Neural progenitor cell (in vitro differentiated cells): ENCODE results near the gene TMEM50B. TPM values are rescaled to one million over a fixed set of nuclear protein-coding genes. Genes with fewer than 3 reads are reported as not detected.
A peak's percentile ranks its signal among the peaks of the same experiment; 100 is the strongest.

ENCODE experiments used
- DNase-seq: peaks from one replicate; pipeline ENCODE4 v3.0.0-alpha.2; 2016; ENCODE audit warnings: low spot score
- H2AFZ ChIP-seq: fragments of 200-600 bp; sonication (generic); replicated peaks from 2 replicates; pipeline ENCODE4 v1.6.1; 2016; ENCODE audit warnings: antibody characterized with exemption
- H3F3A ChIP-seq: fragments of 200-600 bp; sonication (generic); 2 replicates; pipeline ENCODE4 v1.6.1; 2016; ENCODE audit warnings: antibody characterized with exemption, low read depth
- H3K27ac ChIP-seq: fragments of 200-600 bp; sonication (generic); 2 replicates; pipeline ENCODE4 v1.5.1; 2016; ENCODE audit warnings: mild to moderate bottlenecking
- H3K27me3 ChIP-seq: fragments of 200-600 bp; sonication (generic); 2 replicates; pipeline ENCODE4 v1.6.1; 2016; ENCODE audit warnings: mild to moderate bottlenecking, moderate library complexity
- H3K36me3 ChIP-seq: fragments of 200-600 bp; sonication (generic); 2 replicates; pipeline ENCODE4 v1.5.1; 2016
- H3K4me1 ChIP-seq: fragments of 200-600 bp; sonication (generic); 2 replicates; pipeline ENCODE4 v1.6.1; 2016; ENCODE audit warnings: mixed run types
- H3K4me2 ChIP-seq: fragments of 200-600 bp; sonication (generic); 2 replicates; pipeline ENCODE4 v1.6.1; 2016
- H3K4me3 ChIP-seq: fragments of 200-600 bp; sonication (generic); 2 replicates; pipeline ENCODE4 v1.5.1; 2016
- H3K79me2 ChIP-seq: fragments of 200-600 bp; sonication (generic); 2 replicates; pipeline ENCODE4 v1.6.1; 2016; ENCODE audit warnings: low read depth
- H3K9ac ChIP-seq: fragments of 200-600 bp; sonication (generic); 2 replicates; pipeline ENCODE4 v1.6.1; 2016
- H3K9me3 ChIP-seq: fragments of 200-600 bp; sonication (generic); 2 replicates; pipeline ENCODE4 v1.5.1; 2016; ENCODE audit warnings: low read depth
- H4K20me1 ChIP-seq: fragments of 200-600 bp; sonication (generic); 2 replicates; pipeline ENCODE4 v1.6.1; 2016; ENCODE audit warnings: low read depth
- H3K27ac Mint-ChIP-seq: 3 replicates; pipeline ENCODE4 v1.8.0; 2021; ENCODE audit warnings: mixed read lengths
- H3K27me3 Mint-ChIP-seq: 2 replicates; pipeline ENCODE4 v1.8.0; 2022; ENCODE audit warnings: low read depth, mild to moderate bottlenecking, inconsistent platforms, moderate library complexity, mixed read lengths; ENCODE audit not compliant: insufficient read depth
- H3K36me3 Mint-ChIP-seq: 3 replicates; pipeline ENCODE4 v1.8.0; 2021; ENCODE audit warnings: mixed read lengths
- H3K4me1 Mint-ChIP-seq: 3 replicates; pipeline ENCODE4 v1.8.0; 2021; ENCODE audit warnings: mixed read lengths
- H3K4me3 Mint-ChIP-seq: 3 replicates; pipeline ENCODE4 v1.8.0; 2021; ENCODE audit warnings: mild to moderate bottlenecking, moderate library complexity, mixed read lengths
- H3K9me3 Mint-ChIP-seq: 3 replicates; pipeline ENCODE4 v1.8.0; 2020; ENCODE audit warnings: mixed read lengths
- CTCF ChIP-seq: fragments of 200-600 bp; sonication (generic); IDR thresholded peaks from 2 replicates; pipeline ENCODE4 v1.5.1; 2017; ENCODE audit warnings: antibody characterized with exemption, mild to moderate bottlenecking
- EZH2 ChIP-seq: fragments of 200-600 bp; sonication (generic); IDR thresholded peaks from 2 replicates; pipeline ENCODE4 v1.6.1; 2017; ENCODE audit warnings: antibody characterized with exemption, mild to moderate bottlenecking, moderate library complexity
- EZH2phosphoT487 ChIP-seq: fragments of 200-600 bp; sonication (generic); IDR thresholded peaks from 2 replicates; pipeline ENCODE4 v1.6.1; 2017; ENCODE audit warnings: antibody characterized with exemption
- total RNA-seq: library from RNA; depleted of rRNA; stranded (reverse); fragments of >200 nt; gene quantifications from 2 replicates; pipeline ENCODE4 v1.2.3, GENCODE V29; 2015; ENCODE audit warnings: low replicate concordance

The TMEM50B gene
- total RNA-seq, 1 donor from 2014 or later = 31.5 TPM

DNA sequence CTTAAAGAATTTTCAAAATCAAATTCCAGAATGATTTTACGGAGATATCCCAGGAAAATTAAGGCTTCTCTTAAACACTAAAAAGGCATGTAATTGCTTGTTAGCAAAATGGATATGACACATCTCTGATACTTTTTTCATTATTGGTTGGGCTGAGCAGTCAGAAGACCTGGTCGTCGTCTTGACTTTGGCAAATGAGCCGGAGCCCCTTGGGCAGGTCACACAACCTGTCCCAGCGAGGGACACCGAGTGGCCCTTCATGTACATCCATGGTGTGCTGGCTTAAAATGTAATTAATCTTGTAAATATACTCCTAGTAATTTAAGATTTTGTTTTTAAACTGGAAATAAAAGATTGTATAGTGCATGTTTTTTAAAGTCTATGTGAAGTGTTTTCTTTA is 42.6 kb downstream of the TMEM50B start:
- Histone ChIP-seq H2AFZ (no peak overlapping the region), H3K79me2 (no peaks in the 10 kb centered on the region), H3K4me3 (no peak overlapping the region), H3K27me3 (no peaks in the 10 kb centered on the region), H3K4me2 (no peak overlapping the region), H3K9me3 (no peaks in the 10 kb centered on the region), H3K36me3 (peaks cover 4% of the 10 kb centered on the region), H3K9ac (no peak overlapping the region), H3K27ac (no peak overlapping the region), H4K20me1 (no peaks in the 10 kb centered on the region), H3K4me1 (no peaks in the 10 kb centered on the region), H3F3A (peaks cover 7% of the 10 kb centered on the region)
- H3K4me1 Mint-ChIP-seq = no peaks in the 10 kb centered on the region
- H3K9me3 Mint-ChIP-seq = no peaks in the 10 kb centered on the region
- H3K27me3 Mint-ChIP-seq = peaks cover 6% of the 10 kb centered on the region
- TF ChIP-seq EZH2 (no peak), CTCF (no peak), EZH2phosphoT487 (no peak)
- H3K4me3 Mint-ChIP-seq = no peak overlapping the region
- H3K36me3 Mint-ChIP-seq = peaks cover 28% of the 10 kb centered on the region
- no peak overlapping the region for H3K27ac Mint-ChIP-seq
- DNase-seq = no peak

GRCh38 chr21:33434770-33435360 is 44.9 kb downstream of the TMEM50B start:
- Mint-ChIP-seq H3K9me3 (no peaks in the 10 kb centered on the region), H3K27ac (peak overlapping the region; percentile 47), H3K36me3 (peaks cover 36% of the 10 kb centered on the region), H3K4me3 (no peak overlapping the region), H3K4me1 (no peaks in the 10 kb centered on the region), H3K27me3 (peaks cover 4% of the 10 kb centered on the region)
- no peaks in the 10 kb centered on the region for H4K20me1 ChIP-seq
- H3K27me3 ChIP-seq = no peaks in the 10 kb centered on the region
- no peak overlapping the region for H3K9ac ChIP-seq
- H3K36me3 ChIP-seq = peaks cover 4% of the 10 kb centered on the region
- TF ChIP-seq CTCF = no peak
- TF ChIP-seq EZH2phosphoT487 = no peak
- TF ChIP-seq EZH2 = no peak
- no peak overlapping the region for H2AFZ ChIP-seq
- no peak for DNase-seq
- H3K4me3 ChIP-seq = no peak overlapping the region
- no peaks in the 10 kb centered on the region for H3K9me3 ChIP-seq
- H3K79me2 ChIP-seq = no peaks in the 10 kb centered on the region
- H3K4me2 ChIP-seq = no peak overlapping the region
- H3K27ac ChIP-seq = no peak overlapping the region
- peaks cover 7% of the 10 kb centered on the region for H3F3A ChIP-seq
- H3K4me1 ChIP-seq = no peaks in the 10 kb centered on the region

DNA sequence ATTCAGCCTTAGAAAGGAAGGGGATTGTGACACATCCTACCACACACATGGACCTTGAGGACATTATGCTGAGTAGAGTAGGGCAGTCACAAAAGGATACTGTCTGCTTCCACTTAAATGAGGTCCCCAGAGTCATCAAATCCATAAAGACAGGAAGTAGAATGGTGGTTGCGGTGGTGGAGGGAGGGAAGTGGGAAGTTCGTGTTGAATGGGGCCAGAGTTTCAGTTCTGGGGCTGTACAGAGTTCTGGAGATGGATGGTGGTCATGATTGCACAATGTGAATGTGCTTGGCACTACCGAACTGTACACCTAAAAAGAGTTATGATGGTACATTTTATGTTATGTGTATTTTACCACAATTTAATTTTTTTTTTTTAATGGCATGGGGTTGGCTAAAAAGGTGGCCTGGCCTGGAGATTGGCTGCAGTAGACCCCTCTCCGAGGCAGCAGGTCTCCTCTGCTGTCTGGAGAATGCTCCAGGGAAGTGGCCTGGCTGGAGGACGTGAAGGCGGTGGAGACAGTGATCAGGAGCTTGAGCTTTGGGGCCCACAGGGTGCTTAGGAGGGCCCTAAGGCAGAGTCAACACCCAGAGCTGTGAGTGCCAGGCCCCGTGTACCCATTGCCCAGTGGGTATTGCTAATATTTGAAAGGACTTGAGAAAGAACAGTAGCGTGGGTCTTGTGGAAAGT is 46.2 kb downstream of the TMEM50B start:
- H3F3A ChIP-seq = peaks cover 7% of the 10 kb centered on the region
- peaks cover 6% of the 10 kb centered on the region for H3K27me3 Mint-ChIP-seq
- H3K36me3 ChIP-seq = peaks cover 4% of the 10 kb centered on the region
- H3K27ac Mint-ChIP-seq = no peak overlapping the region
- H3K4me2 ChIP-seq = no peak overlapping the region
- no peaks in the 10 kb centered on the region for H3K4me1 ChIP-seq
- no peaks in the 10 kb centered on the region for H3K9me3 ChIP-seq
- H4K20me1 ChIP-seq = no peaks in the 10 kb centered on the region
- H3K4me3 ChIP-seq = no peak overlapping the region
- H3K4me1 Mint-ChIP-seq = no peaks in the 10 kb centered on the region
- no peak overlapping the region for H3K4me3 Mint-ChIP-seq
- peaks cover 33% of the 10 kb centered on the region for H3K36me3 Mint-ChIP-seq
- H3K9me3 Mint-ChIP-seq = no peaks in the 10 kb centered on the region
- H3K9ac ChIP-seq = no peak overlapping the region
- H2AFZ ChIP-seq = no peak overlapping the region
- DNase-seq = no peak
- H3K79me2 ChIP-seq = no peaks in the 10 kb centered on the region
- no peak for TF ChIP-seq EZH2phosphoT487
- no peak for TF ChIP-seq CTCF
- no peak for TF ChIP-seq EZH2
- H3K27me3 ChIP-seq = no peaks in the 10 kb centered on the region
- H3K27ac ChIP-seq = no peak overlapping the region
